ENCODE measurements around the gene PGC. TPM values are rescaled to one million over a fixed set of nuclear protein-coding genes. Genes with fewer than 3 reads are reported as not detected.

Gene PGC
- polyA plus RNA-seq (2012; ENCODE audit: missing spikeins): not detected

GRCh38 chr6:41747256-41748101 is at the start of gene PGC:
PGC (minus strand) TSS chr6:41747397; CDS start chr6:41747334, 63 bp downstream.
- FAIRE-seq (no peak), DNase-seq (ENCODE audit: insufficient read length) (no peak)
- TF ChIP-seq POLR2A (IDR thresholded peaks at IDR 0.05; ENCODE audit: low read depth, low read length): no peak
- no peak for TF ChIP-seq TAF1 (IDR thresholded peaks at IDR 0.05; ENCODE audit: borderline replicate concordance, low read depth, low read length)
- TF ChIP-seq POLR2AphosphoS5 (IDR thresholded peaks at IDR 0.05; ENCODE audit: low read depth, low read length): no peak

- TF ChIP-seq TAF1 (IDR thresholded peaks at IDR 0.05; ENCODE audit: borderline replicate concordance, low read depth, low read length): no peak
- no peak for TF ChIP-seq POLR2A (IDR thresholded peaks at IDR 0.05; ENCODE audit: low read depth, low read length)
- TF ChIP-seq POLR2AphosphoS5 (IDR thresholded peaks at IDR 0.05; ENCODE audit: low read depth, low read length): no peak
- DNase-seq (ENCODE audit: insufficient read length) (no peak), FAIRE-seq (no peak)
These were observed 49.3 kb upstream of the PGC start for GRCh38 chr6:41796474-41796873.

GRCh38 chr6:41791984-41792383 is 44.8 kb upstream of the PGC start:
- no peak for FAIRE-seq
- no peak for DNase-seq (ENCODE audit: insufficient read length)

GRCh38 chr6:41791305-41791704 is 44.1 kb upstream of the PGC start:
- TF ChIP-seq TAF1 (IDR thresholded peaks at IDR 0.05; ENCODE audit: borderline replicate concordance, low read depth, low read length): no peak
- no peak for TF ChIP-seq POLR2AphosphoS5 (IDR thresholded peaks at IDR 0.05; ENCODE audit: low read depth, low read length)
- TF ChIP-seq POLR2A (IDR thresholded peaks at IDR 0.05; ENCODE audit: low read depth, low read length): no peak
- DNase-seq (ENCODE audit: insufficient read length): no peak
- FAIRE-seq: no peak

More at GRCh38 chr6:41791984-41792383, 44.8 kb upstream of the PGC start:
- TF ChIP-seq TAF1 (IDR thresholded peaks at IDR 0.05; ENCODE audit: borderline replicate concordance, low read depth, low read length): no peak

GRCh38 chr6:41790045-41790444 is 42.8 kb upstream of the PGC start:
- FAIRE-seq (no peak), DNase-seq (ENCODE audit: insufficient read length) (no peak)
- TF ChIP-seq TAF1 (IDR thresholded peaks at IDR 0.05; ENCODE audit: borderline replicate concordance, low read depth, low read length): no peak
- TF ChIP-seq POLR2AphosphoS5 (IDR thresholded peaks at IDR 0.05; ENCODE audit: low read depth, low read length): no peak
- TF ChIP-seq POLR2A (IDR thresholded peaks at IDR 0.05; ENCODE audit: low read depth, low read length): no peak

- DNase-seq (ENCODE audit: insufficient read length) (no peak), FAIRE-seq (no peak)
- TF ChIP-seq POLR2AphosphoS5 (IDR thresholded peaks at IDR 0.05; ENCODE audit: low read depth, low read length) (no peak), POLR2A (IDR thresholded peaks at IDR 0.05; ENCODE audit: low read depth, low read length) (no peak; the same call in 1 of the 2 replicates), TAF1 (IDR thresholded peaks at IDR 0.05; ENCODE audit: borderline replicate concordance, low read depth, low read length) (no peak)
These were observed 42.2 kb upstream of the PGC start for GRCh38 chr6:41789390-41789724.

- peak; percentile 93 for FAIRE-seq
- DNase-seq (ENCODE audit: insufficient read length): peak; percentile 83
- TF ChIP-seq POLR2A (IDR thresholded peaks at IDR 0.05; ENCODE audit: low read depth, low read length) (peak; percentile 93), TAF1 (IDR thresholded peaks at IDR 0.05; ENCODE audit: borderline replicate concordance, low read depth, low read length) (peak; percentile 93), POLR2AphosphoS5 (IDR thresholded peaks at IDR 0.05; ENCODE audit: low read depth, low read length) (peak; percentile 92)
These were observed 40.2 kb upstream of the PGC start, which contains the start of gene TOMM6 for GRCh38 chr6:41787219-41787917. TOMM6 (plus strand) TSS chr6:41787694; CDS start chr6:41787698, 4 bp downstream.

GRCh38 chr6:41786451-41787218 is 39.4 kb upstream of the PGC start:
- peak; percentile 91 for DNase-seq (ENCODE audit: insufficient read length)
- peak; percentile 83 for FAIRE-seq
- no peak for TF ChIP-seq POLR2A (IDR thresholded peaks at IDR 0.05; ENCODE audit: low read depth, low read length)
- no peak for TF ChIP-seq TAF1 (IDR thresholded peaks at IDR 0.05; ENCODE audit: borderline replicate concordance, low read depth, low read length)
- no peak for TF ChIP-seq POLR2AphosphoS5 (IDR thresholded peaks at IDR 0.05; ENCODE audit: low read depth, low read length)

GRCh38 chr6:41785689-41786450 is 38.7 kb upstream of the PGC start:
- TF ChIP-seq POLR2AphosphoS5 (IDR thresholded peaks at IDR 0.05; ENCODE audit: low read depth, low read length) (no peak), POLR2A (IDR thresholded peaks at IDR 0.05; ENCODE audit: low read depth, low read length) (no peak), TAF1 (IDR thresholded peaks at IDR 0.05; ENCODE audit: borderline replicate concordance, low read depth, low read length) (no peak)
- no peak for DNase-seq (ENCODE audit: insufficient read length)
- no peak for FAIRE-seq

- DNase-seq (ENCODE audit: insufficient read length) (no peak), FAIRE-seq (no peak)
- TF ChIP-seq POLR2A (IDR thresholded peaks at IDR 0.05; ENCODE audit: low read depth, low read length) (no peak), POLR2AphosphoS5 (IDR thresholded peaks at IDR 0.05; ENCODE audit: low read depth, low read length) (no peak), TAF1 (IDR thresholded peaks at IDR 0.05; ENCODE audit: borderline replicate concordance, low read depth, low read length) (no peak)
These were observed 38.1 kb upstream of the PGC start for GRCh38 chr6:41785254-41785653.

Data from GM12892 (cell line).